HepG2 (cell line): Measurements from ENCODE around the gene SLC13A5. TPM values are rescaled to one million over a fixed set of nuclear protein-coding genes. Genes with fewer than 3 reads are reported as not detected.
A peak's percentile ranks its signal among the peaks of the same experiment; 100 is the strongest.

ENCODE experiments used
- ATAC-seq: fragments of 200-7000 bp; cut with Tn5 transposase; 3 replicates; pipeline ENCODE4 v1.9.1; 2020; ENCODE audit warnings: mild to moderate bottlenecking, moderate library complexity
- BruUV-seq: library from RNA; stranded (reverse); fragments of 400-500 nt; replicated peaks from 2 replicates; lab custom pipeline; 2021; lab: Mats Ljungman, UMichigan
- CTCF ChIA-PET: fragments of 300-600 bp; formaldehyde crosslinking; extraction: SDS; loops from one replicate; lab custom pipeline; 2021; ENCODE audit warnings: low total read pairs, inconsistent platforms, low intra/inter-chr PET ratio; lab: Yijun Ruan, JAX
- POLR2A ChIA-PET: fragments of 350-600 bp; sonication (Branson Sonifier 250); formaldehyde crosslinking; loops from one replicate; lab custom pipeline; 2020; ENCODE audit warnings: antibody characterized with exemption, inconsistent platforms; lab: Yijun Ruan, JAX
- DNase-seq: peaks from one replicate; pipeline ENCODE4 v3.0.0-alpha.2; 2015; ENCODE audit warnings: low spot score
- FAIRE-seq: peaks from 3 replicates; lab custom pipeline; 2011; peaks lifted over from hg19 to GRCh38; lab: Jason Lieb, UNC
- H2AFZ ChIP-seq: one replicate; pipeline ENCODE4 v1.6.1; 2011; ENCODE audit warnings: low read length, inconsistent platforms
- H3K27ac ChIP-seq: fragments of 300-600 bp; 3 replicates; pipeline ENCODE4 v1.8.0; 2011; ENCODE audit warnings: mixed run types, mild to moderate bottlenecking, mixed read lengths, low read length, inconsistent platforms; ENCODE audit not compliant: insufficient read depth; ENCODE audit errors: extremely low read length
- H3K27me3 ChIP-seq, 2 experiments: fragments of 200-600 bp in 1 of 2; 2 replicates in 1 of 2; 3 replicates in 1 of 2; pipeline versions ENCODE4 v1.6.0 to v1.8.0; 2011; ENCODE audit warnings: low read length in 2 of 2, mild to moderate bottlenecking in 2 of 2, moderate library complexity in 2 of 2, inconsistent platforms in 1 of 2; ENCODE audit not compliant: insufficient read depth in 2 of 2, control insufficient read depth in 1 of 2
- H3K36me3 ChIP-seq, 2 experiments: fragments of 200-600 bp in 1 of 2; replicated peaks in 1 of 2; 2 replicates in 1 of 2; 3 replicates in 1 of 2; pipeline versions ENCODE4 v1.5.1 to v1.8.0; 2011; ENCODE audit warnings: low read length in 2 of 2, inconsistent platforms in 1 of 2; ENCODE audit not compliant: insufficient read depth in 2 of 2, control insufficient read depth in 1 of 2
- H3K4me1 ChIP-seq: 2 replicates; pipeline ENCODE4 v1.5.1; 2012; ENCODE audit warnings: low read length, inconsistent platforms; ENCODE audit not compliant: insufficient read depth
- H3K4me2 ChIP-seq: 2 replicates; pipeline ENCODE4 v1.6.0; 2011; ENCODE audit warnings: low read depth, low read length, inconsistent platforms
- H3K4me3 ChIP-seq, 3 experiments: fragments of 200-600 bp in 1 of 3; sonication (generic), shearing (Covaris generic) in 1 of 3; replicated peaks in 1 of 3; 2 replicates each; pipeline ENCODE4 v1.5.1; 2011 to 2016; ENCODE audit warnings: low read length in 3 of 3, inconsistent platforms in 2 of 3, low read depth in 2 of 3, mild to moderate bottlenecking in 2 of 3, control low read depth in 1 of 3, mixed read lengths in 1 of 3; ENCODE audit not compliant: insufficient read depth in 1 of 3
- H3K79me2 ChIP-seq: one replicate; pipeline ENCODE4 v1.6.1; 2011; ENCODE audit warnings: low read length, inconsistent platforms; ENCODE audit not compliant: insufficient read depth
- H3K9ac ChIP-seq: 2 replicates; pipeline ENCODE4 v1.6.0; 2011; ENCODE audit warnings: mild to moderate bottlenecking, low read depth, low read length, inconsistent platforms; ENCODE audit not compliant: insufficient read depth
- H3K9me3 ChIP-seq: 2 replicates; pipeline ENCODE4 v1.5.1; 2012; ENCODE audit warnings: mild to moderate bottlenecking, low read length
- H4K20me1 ChIP-seq: 2 replicates; pipeline ENCODE4 v1.6.0; 2011; ENCODE audit warnings: inconsistent platforms, mild to moderate bottlenecking, low read length, moderate library complexity; ENCODE audit not compliant: insufficient read depth
- FOXA3 ChIP-seq: IDR thresholded peaks from 2 replicates; pipeline ENCODE4 v1.6.1; 2016; ENCODE audit warnings: missing genetic modification reagents, missing compliant biosample characterization
- IKZF4 ChIP-seq: sonication (generic); formaldehyde crosslinking; IDR thresholded peaks from 2 replicates; pipeline ENCODE4 v1.5.1; 2020; ENCODE audit warnings: borderline replicate concordance, mild to moderate bottlenecking, low read depth, missing genetic modification reagents; ENCODE audit errors: not compliant biosample characterization
- NONO ChIP-seq, 2 experiments: fragments of 450-650 bp in 1 of 2; sonication (generic) in 1 of 2; formaldehyde crosslinking in 1 of 2; IDR thresholded peaks in 1 of 2; conservative IDR thresholded peaks in 1 of 2; 2 replicates each; pipeline versions ENCODE4 v1.6.1 to v1.8.0; 2017 to 2022; ENCODE audit warnings: mild to moderate bottlenecking in 1 of 2, missing genetic modification reagents in 1 of 2, moderate library complexity in 1 of 2
- RNF2 ChIP-seq: fragments of 450-650 bp; conservative IDR thresholded peaks from 2 replicates; pipeline ENCODE4 v1.6.1; 2016; ENCODE audit warnings: low read depth
- WGBS: methylation state at CpG from one replicate; pipeline ENCODE4 v1.1.6; 2017; ENCODE audit warnings: low lambda C conversion rate; 5-methylcytosine and 5-hydroxymethylcytosine counted together
- in situ Hi-C: cut with HindIII; loops from 2 replicates; pipeline ENCODE4 v1.10.0; 2017; ENCODE audit warnings: low pct_unique_long_range_greater_than_20kb; ENCODE audit not compliant: extremely low pct_ligation_motif_present
- intact Hi-C: fragments of 100-400 bp; cut with micrococcal nuclease; formaldehyde crosslinking; loops from one replicate; pipeline ENCODE4 v1.10.0; 2022; ENCODE audit not compliant: unreplicated experiment
- polyA plus RNA-seq, 8 experiments: library from polyadenylated mRNA; depleted of rRNA in 3 of 8; stranded (reverse) in 7 of 8; unstranded in 1 of 8; fragments of >200 nt; fragmentation: Illumina TruSeq in 4 of 8; extraction: Trizol in 4 of 8; gene quantifications; 2 replicates each; pipeline versions ENCODE4 v1.2.1 to v1.2.3, GENCODE V29; 2011 to 2016; ENCODE audit warnings: low read depth in 4 of 8, missing spikeins in 1 of 8, mixed read lengths in 1 of 8; ENCODE audit not compliant: insufficient read depth in 1 of 8
- total RNA-seq, 5 experiments: library from RNA; depleted of rRNA; stranded (reverse); fragments of >200 nt; fragmentation: Illumina TruSeq; extraction: Trizol; gene quantifications; 2 replicates each; pipeline ENCODE4 v1.2.3, GENCODE V29; 2016; ENCODE audit warnings: low read depth in 1 of 5
- TF ChIP-seq, protein P1 (sequence below), 2 experiments: fragments of 450-650 bp in 1 of 2; sonication (generic) in 1 of 2; formaldehyde crosslinking; IDR thresholded peaks; 2 replicates each; pipeline versions ENCODE4 v1.5.0 to v1.8.0; 2020 to 2022; ENCODE audit warnings: mild to moderate bottlenecking in 1 of 2, missing genetic modification reagents in 1 of 2

Gene SLC13A5
- total and polyA plus RNA-seq, 2 of the 13 experiments (the other 11 are each of a cell fraction or from before 2014, with no cell fraction given): 42.8 to 310 TPM

GRCh38 chr17:6710317-6710716 is 2.9 kb downstream of the SLC13A5 start:
- TF ChIP-seq FOXA3 (CRISPR knock-in tag): no peak
- peak; percentile 71 for TF ChIP-seq IKZF4
- TF ChIP-seq RNF2: no peak
- no peak for TF ChIP-seq NONO (IDR thresholded peaks at IDR 0.05)
- TF ChIP-seq NONO (CRISPR knock-in tag; conservative IDR thresholded peaks at IDR 0.05): peak; percentile 14; the same call in 1 of the 2 replicates
- TF ChIP-seq, protein P1, sequence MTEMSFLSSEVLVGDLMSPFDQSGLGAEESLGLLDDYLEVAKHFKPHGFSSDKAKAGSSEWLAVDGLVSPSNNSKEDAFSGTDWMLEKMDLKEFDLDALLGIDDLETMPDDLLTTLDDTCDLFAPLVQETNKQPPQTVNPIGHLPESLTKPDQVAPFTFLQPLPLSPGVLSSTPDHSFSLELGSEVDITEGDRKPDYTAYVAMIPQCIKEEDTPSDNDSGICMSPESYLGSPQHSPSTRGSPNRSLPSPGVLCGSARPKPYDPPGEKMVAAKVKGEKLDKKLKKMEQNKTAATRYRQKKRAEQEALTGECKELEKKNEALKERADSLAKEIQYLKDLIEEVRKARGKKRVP (CRISPR knock-in tag; IDR thresholded peaks at IDR 0.05): 0 out of 4 replicates have a peak, but pooled peaks of 1 of the 2 experiments have one; percentile 12
- BruUV-seq: no TSS peak
- FAIRE-seq (no peak), ATAC-seq (no peak), DNase-seq (no peak)
- intact Hi-C loops: loop anchor here (10.0 kb wide), 1 partner anchor 84 kb away; no protein-coding TSS in a partner anchor
- POLR2A ChIA-PET: interaction anchor here (3.7 to 7.8 kb wide), 2 partner anchors 10 to 28 kb away, joined by 96 to 419 read pairs; no protein-coding TSS in a partner anchor
- Histone ChIP-seq H2AFZ (no peak overlapping the region), H3K4me2 (peak overlapping the region; percentile 93), H3K9ac (peak overlapping the region; percentile 55), H3K4me1 (peaks cover 78% of the 10 kb centered on the region), H3K27ac (peak overlapping the region; percentile 74), H4K20me1 (no peaks in the 10 kb centered on the region), H3K79me2 (peaks cover 49% of the 10 kb centered on the region), H3K4me3 (peak overlapping the region in 1 of 3 experiments; percentile 84; a peak in 2 of 6 replicates), H3K36me3 (peaks cover 6 to 8% of the 10 kb centered on the region in 2 experiments; a peak in 4 of 5 replicates), H3K27me3 (no peaks in the 10 kb centered on the region; a peak in 1 of 5 replicates), H3K9me3 (no peaks in the 10 kb centered on the region)
- CTCF ChIA-PET: interaction anchor here (0.8 kb wide), 1 partner anchor 44 kb away, joined by 5 read pairs; no protein-coding TSS in a partner anchor
- WGBS: 88% methylated on average over 11 of the region's 11 CpGs
- in situ Hi-C loops: loop anchor here (5.0 kb wide), 1 partner anchor 43 kb away; no protein-coding TSS in a partner anchor
